Peyer's patch (tissue), 4 donors: ENCODE results near the gene LRG1. TPM values are rescaled to one million over a fixed set of nuclear protein-coding genes. Genes with fewer than 3 reads are reported as not detected.

Source experiments
- DNase-seq, 3 donors: peaks; one replicate each; pipeline ENCODE4 v3.0.0-alpha.2; 2017 to 2019
- H3K27ac ChIP-seq, 4 donors: fragments of 200-600 bp; sonication (generic); one replicate each; pipeline ENCODE4 v1.5.1; 2016 to 2019
- H3K27me3 ChIP-seq, 2 donors: fragments of 200-600 bp; sonication (generic); one replicate each; pipeline ENCODE4 v1.5.1; 2019
- H3K36me3 ChIP-seq, 3 donors: fragments of 200-600 bp; sonication (generic); one replicate each; pipeline ENCODE4 v1.5.1; 2016 to 2019
- H3K4me1 ChIP-seq, 4 donors: fragments of 200-600 bp; sonication (generic); one replicate each; pipeline ENCODE4 v1.5.1; 2016 to 2019
- H3K4me3 ChIP-seq, 4 donors: fragments of 200-600 bp; sonication (generic); 1 replicate in 3 of 4; 2 replicates in 1 of 4; pipeline ENCODE4 v1.5.1; 2016 to 2019; ENCODE audit warnings: mild to moderate bottlenecking in 1 of 4
- H3K9me3 ChIP-seq, 4 donors: fragments of 200-600 bp; sonication (generic); one replicate each; pipeline ENCODE4 v1.5.1; 2016 to 2019; ENCODE audit warnings: mild to moderate bottlenecking in 1 of 4
- POLR2A ChIP-seq, 2 donors: fragments of 450-650 bp; IDR thresholded peaks; one replicate each; pipeline ENCODE4 v1.5.1; 2017; ENCODE audit warnings: antibody characterized with exemption in 2 of 2, mild to moderate bottlenecking in 2 of 2, moderate library complexity in 2 of 2
- total RNA-seq, 4 donors: library from RNA; depleted of rRNA; stranded (reverse); fragments of >200 nt; gene quantifications; one replicate each; pipeline ENCODE4 v1.1.0, GENCODE V29; 2016
- TF ChIP-seq, protein P1 (sequence below), 6 experiments: fragments of 450-650 bp in 4 of 6; fragments of 200-600 bp in 2 of 6; sonication (generic) in 1 of 6; IDR thresholded peaks; one replicate each; pipeline ENCODE4 v1.5.1; 2017 to 2019; ENCODE audit warnings: antibody characterized with exemption in 6 of 6, mild to moderate bottlenecking in 3 of 6, moderate library complexity in 1 of 6

Gene LRG1
- total RNA-seq, 4 donors from 2014 or later = 1.7 to 3.5 (median 3.0) TPM

DNA sequence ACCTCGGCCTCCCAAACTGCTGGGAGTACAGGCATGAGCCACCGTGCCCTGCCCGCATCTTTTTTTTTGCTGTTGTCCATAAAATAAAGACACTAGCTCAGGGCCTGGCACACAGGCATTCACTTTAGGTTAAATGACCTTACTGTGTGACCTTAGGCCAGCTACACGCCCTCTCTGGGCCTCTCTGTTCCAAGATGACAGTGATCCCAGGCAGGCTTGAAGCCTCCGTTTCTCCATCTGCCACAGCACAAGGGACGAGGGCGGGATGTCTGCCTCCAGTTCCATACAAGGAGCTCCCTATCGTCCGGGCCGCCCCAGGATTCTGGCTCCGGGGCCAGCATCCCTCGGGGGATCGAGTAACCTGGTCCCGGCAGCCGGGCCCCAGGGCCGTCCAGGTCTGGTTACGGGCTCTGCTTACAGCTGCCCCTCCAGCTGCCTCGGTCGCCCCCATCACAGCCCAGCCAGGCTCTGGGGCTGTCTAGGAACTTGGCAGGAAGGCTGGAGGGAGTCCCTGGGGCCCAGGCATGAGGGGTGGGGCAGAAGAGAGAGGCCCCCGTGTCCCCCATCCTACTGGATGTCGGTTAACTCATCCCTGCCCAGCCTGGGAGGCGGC is 31.6 kb upstream of the LRG1 start:
- Histone ChIP-seq H3K4me3 (no peak overlapping the region), H3K4me1 (no peaks in the 10 kb centered on the region), H3K9me3 (no peaks in the 10 kb centered on the region), H3K36me3 (no peaks in the 10 kb centered on the region), H3K27ac (no peak overlapping the region), H3K27me3 (no peaks in the 10 kb centered on the region)
- TF ChIP-seq, protein P1, sequence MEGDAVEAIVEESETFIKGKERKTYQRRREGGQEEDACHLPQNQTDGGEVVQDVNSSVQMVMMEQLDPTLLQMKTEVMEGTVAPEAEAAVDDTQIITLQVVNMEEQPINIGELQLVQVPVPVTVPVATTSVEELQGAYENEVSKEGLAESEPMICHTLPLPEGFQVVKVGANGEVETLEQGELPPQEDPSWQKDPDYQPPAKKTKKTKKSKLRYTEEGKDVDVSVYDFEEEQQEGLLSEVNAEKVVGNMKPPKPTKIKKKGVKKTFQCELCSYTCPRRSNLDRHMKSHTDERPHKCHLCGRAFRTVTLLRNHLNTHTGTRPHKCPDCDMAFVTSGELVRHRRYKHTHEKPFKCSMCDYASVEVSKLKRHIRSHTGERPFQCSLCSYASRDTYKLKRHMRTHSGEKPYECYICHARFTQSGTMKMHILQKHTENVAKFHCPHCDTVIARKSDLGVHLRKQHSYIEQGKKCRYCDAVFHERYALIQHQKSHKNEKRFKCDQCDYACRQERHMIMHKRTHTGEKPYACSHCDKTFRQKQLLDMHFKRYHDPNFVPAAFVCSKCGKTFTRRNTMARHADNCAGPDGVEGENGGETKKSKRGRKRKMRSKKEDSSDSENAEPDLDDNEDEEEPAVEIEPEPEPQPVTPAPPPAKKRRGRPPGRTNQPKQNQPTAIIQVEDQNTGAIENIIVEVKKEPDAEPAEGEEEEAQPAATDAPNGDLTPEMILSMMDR (IDR thresholded peaks at IDR 0.05) = no peak
- TF ChIP-seq POLR2A (IDR thresholded peaks at IDR 0.05) = no peak
- no peak for DNase-seq

DNA sequence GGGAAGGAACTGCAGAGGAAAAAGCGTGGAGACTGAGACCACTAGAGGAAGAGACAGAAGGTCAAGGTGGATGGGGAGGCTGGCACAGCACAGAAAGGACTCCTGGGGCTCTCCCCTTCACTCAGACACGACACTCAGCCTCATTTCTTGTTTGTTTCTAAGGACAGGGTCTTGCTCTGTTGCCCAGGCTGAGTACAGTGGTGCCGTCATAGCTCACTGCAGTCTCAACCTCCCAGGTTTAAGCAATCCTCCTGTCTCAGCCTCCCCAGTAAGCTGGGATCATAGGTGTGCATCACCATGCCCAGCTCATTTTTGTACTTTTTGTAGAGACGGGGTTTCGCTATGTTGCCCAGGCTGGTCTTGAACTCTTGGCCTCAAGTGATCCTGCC is 31.1 kb upstream of the LRG1 start:
- Histone ChIP-seq H3K4me3 (no peak overlapping the region), H3K27me3 (no peaks in the 10 kb centered on the region), H3K36me3 (no peaks in the 10 kb centered on the region), H3K4me1 (no peaks in the 10 kb centered on the region), H3K27ac (no peak overlapping the region), H3K9me3 (no peaks in the 10 kb centered on the region)
- TF ChIP-seq POLR2A (IDR thresholded peaks at IDR 0.05) = no peak
- TF ChIP-seq, protein P1 (IDR thresholded peaks at IDR 0.05) = no peak
- DNase-seq = no peak

DNA sequence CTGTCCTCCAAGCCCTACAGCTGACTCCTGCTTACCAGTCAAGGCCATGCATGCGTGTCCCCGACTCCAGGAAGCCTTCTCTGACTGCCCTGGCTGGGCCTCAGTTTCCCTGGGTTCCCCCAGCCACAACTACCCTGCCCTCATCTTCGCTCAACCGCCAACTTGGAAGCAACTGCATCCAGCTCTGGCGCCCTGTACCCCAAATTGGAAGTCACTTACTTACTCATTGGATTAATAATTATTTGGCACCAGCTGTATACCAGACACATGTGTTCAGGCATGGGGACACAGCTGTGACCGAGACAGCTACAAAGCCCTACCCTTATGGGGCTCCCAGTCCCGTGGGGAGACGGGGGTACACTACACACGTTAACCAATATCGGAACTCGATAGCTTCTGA is 30.6 kb upstream of the LRG1 start:
- no peak for DNase-seq
- no peaks in the 10 kb centered on the region for H3K27me3 ChIP-seq
- H3K9me3 ChIP-seq = no peaks in the 10 kb centered on the region
- no peak overlapping the region for H3K4me3 ChIP-seq
- no peak overlapping the region for H3K27ac ChIP-seq
- no peaks in the 10 kb centered on the region for H3K36me3 ChIP-seq
- H3K4me1 ChIP-seq = no peaks in the 10 kb centered on the region
- TF ChIP-seq, protein P1 (IDR thresholded peaks at IDR 0.05) = no peak
- TF ChIP-seq POLR2A (IDR thresholded peaks at IDR 0.05) = no peak

DNA sequence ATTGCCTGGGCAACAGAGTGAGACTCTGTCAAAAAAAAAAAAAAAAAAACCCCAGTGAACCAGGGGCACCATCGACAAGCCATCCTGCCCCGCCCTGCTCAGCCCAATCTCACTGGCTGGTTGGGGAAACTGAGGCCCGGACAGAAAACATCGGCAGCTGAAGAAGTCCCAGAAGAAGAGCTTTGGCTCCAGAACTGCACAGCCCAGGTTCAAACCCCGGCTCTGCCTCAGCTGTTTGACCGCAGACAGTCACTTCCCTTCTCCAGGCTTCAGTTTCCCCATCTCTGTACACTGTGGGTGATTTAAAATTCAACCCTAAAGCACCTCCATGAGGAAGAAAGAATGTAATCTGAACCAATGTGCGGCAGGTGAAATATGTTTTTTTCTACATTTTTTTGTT is 29.1 kb upstream of the LRG1 start:
- Histone ChIP-seq H3K36me3 (no peaks in the 10 kb centered on the region), H3K4me1 (no peaks in the 10 kb centered on the region), H3K4me3 (no peak overlapping the region), H3K9me3 (no peaks in the 10 kb centered on the region), H3K27ac (no peak overlapping the region), H3K27me3 (no peaks in the 10 kb centered on the region)
- DNase-seq = no peak
- TF ChIP-seq POLR2A (IDR thresholded peaks at IDR 0.05) = no peak
- TF ChIP-seq, protein P1 (IDR thresholded peaks at IDR 0.05) = no peak

DNA sequence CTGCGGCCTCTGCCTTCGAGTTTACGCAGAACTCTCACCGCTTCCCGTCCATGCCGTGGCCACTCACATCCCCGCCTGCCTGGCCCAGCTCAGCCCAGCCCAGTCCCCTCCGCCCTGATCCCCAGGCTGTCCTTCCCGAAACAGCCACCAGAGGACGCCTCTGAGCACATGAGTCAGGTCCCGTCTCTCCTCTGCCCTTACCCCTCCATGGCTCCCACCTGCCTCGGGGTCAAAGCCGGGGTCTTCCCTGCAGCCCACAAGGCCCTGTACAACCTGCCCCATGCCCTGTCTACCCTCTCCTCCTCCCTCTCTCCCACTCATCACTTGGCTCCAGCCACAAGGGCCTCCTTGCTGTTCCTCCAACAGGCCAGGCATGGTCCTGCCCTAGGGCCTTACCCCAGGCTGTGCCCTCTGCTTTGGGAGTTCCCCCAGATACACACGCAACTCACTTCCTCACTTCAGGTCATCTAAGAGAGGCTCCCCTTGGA is 27.8 kb upstream of the LRG1 start:
- H3K4me3 ChIP-seq = no peak overlapping the region
- peak overlapping the region in 1 of 4 donors; percentile 57 for H3K27ac ChIP-seq
- TF ChIP-seq, protein P1 (IDR thresholded peaks at IDR 0.05) = peak in 5 of 6 experiments; percentile 51 to 78 (median 68)
- no peak for TF ChIP-seq POLR2A (IDR thresholded peaks at IDR 0.05)
- H3K4me1 ChIP-seq = no peaks in the 10 kb centered on the region
- no peaks in the 10 kb centered on the region for H3K27me3 ChIP-seq
- H3K9me3 ChIP-seq = no peaks in the 10 kb centered on the region
- H3K36me3 ChIP-seq = no peaks in the 10 kb centered on the region
- peak; percentile 38 to 77 (median 72) for DNase-seq
